GM18505 (cell line): ENCODE measurements around the gene GPT2.

Experiments used
- ATAC-seq: cut with Tn5 transposase; IDR thresholded peaks from one replicate; pipeline ENCODE4 v1.9.1; 2021; ENCODE audit not compliant: unreplicated experiment
- POLR2A ChIP-seq: IDR thresholded peaks from 4 replicates; pipeline ENCODE4 v1.6.1; 2011; ENCODE audit warnings: borderline replicate concordance; ENCODE audit not compliant: insufficient read depth, insufficient read length; ENCODE audit errors: extremely low read depth

GPT2 gene, protein sequence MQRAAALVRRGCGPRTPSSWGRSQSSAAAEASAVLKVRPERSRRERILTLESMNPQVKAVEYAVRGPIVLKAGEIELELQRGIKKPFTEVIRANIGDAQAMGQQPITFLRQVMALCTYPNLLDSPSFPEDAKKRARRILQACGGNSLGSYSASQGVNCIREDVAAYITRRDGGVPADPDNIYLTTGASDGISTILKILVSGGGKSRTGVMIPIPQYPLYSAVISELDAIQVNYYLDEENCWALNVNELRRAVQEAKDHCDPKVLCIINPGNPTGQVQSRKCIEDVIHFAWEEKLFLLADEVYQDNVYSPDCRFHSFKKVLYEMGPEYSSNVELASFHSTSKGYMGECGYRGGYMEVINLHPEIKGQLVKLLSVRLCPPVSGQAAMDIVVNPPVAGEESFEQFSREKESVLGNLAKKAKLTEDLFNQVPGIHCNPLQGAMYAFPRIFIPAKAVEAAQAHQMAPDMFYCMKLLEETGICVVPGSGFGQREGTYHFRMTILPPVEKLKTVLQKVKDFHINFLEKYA

DNA sequence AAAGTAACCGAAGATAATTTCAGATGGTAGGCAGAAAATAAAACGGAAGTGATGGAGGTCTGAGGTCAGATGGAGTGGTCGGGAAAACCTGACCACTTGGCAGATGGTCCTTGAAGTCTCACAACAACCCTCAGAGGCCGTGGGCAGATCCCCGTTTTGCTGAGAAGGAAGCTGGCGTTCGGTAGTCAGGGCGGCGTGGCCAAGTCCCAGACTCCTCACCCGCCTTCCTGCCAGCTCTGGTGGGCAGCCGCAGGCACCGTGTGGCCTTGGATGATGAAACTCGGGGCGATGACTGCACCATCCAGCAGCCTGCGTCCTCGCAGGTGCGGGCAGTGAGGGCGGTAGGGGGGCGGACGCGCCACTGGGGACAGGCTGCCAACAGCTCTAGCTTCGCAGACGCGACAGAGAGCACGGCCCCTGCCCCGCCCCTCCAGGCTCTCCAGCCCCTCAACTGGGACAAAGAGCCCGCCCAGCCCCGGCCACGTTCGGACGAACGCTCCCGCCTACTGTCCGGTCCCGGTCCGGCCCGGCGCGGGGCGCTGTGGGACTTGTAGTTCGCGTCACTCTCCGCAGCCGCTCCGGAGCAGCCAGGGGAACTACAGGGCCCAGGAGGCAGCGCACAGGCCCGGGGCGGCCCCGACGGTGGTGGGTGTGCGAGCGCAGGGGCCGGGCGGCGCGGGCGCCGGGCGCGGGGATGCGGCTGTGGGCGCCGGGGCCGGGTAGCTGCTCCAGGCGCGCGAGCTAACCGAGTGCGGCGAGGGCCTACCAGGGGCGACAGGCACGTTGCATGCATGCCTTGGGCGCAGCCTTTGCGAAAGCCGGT, at the start of gene GPT2:
Gene GPT2 (plus strand): TSS at position 673 of the 823 bp plus-strand sequence. CDS start 354 bp downstream, outside the sequence.
- TF ChIP-seq POLR2A = peak; percentile 65
- peak; percentile 98 for ATAC-seq

- TF ChIP-seq POLR2A = no peak
- no peak for ATAC-seq
Observed at GRCh38 chr16:46836534-46837530, 47.3 kb upstream of the GPT2 start.

- no peak for TF ChIP-seq POLR2A
- no peak for ATAC-seq
Observed at GRCh38 chr16:46839986-46840443, 44.1 kb upstream of the GPT2 start.

GRCh38 chr16:46842192-46842895, 41.8 kb upstream of the GPT2 start:
- TF ChIP-seq POLR2A = no peak
- ATAC-seq = no peak

- ATAC-seq = no peak
- TF ChIP-seq POLR2A = no peak
Observed at GRCh38 chr16:46843898-46844642, 40.1 kb upstream of the GPT2 start.

DNA sequence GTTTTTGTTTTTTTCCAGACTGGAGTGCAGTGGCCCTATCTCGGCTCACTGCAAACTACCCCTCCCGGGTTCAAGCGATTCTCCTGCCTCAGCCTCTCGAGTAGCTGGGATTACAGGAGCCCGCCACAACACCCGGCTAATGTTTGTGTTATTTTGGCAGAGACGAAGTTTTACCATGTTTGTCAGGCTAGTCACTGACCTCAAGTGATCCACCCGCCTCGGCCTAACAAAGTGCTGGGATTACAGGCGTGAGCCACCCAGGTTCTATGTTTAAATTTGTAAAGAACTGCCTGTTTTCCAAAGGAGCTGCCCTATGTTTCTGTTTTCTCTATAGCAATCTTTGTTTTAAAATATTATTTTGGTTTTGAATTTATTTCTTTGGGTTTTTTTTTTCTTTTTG, 39.4 kb upstream of the GPT2 start:
- no peak for TF ChIP-seq POLR2A
- ATAC-seq = no peak

GRCh38 chr16:46845952-46846351, 38.2 kb upstream of the GPT2 start:
- ATAC-seq = no peak
- TF ChIP-seq POLR2A = no peak

GRCh38 chr16:46848768-46849764, 35.1 kb upstream of the GPT2 start:
- ATAC-seq = no peak
- no peak for TF ChIP-seq POLR2A

DNA sequence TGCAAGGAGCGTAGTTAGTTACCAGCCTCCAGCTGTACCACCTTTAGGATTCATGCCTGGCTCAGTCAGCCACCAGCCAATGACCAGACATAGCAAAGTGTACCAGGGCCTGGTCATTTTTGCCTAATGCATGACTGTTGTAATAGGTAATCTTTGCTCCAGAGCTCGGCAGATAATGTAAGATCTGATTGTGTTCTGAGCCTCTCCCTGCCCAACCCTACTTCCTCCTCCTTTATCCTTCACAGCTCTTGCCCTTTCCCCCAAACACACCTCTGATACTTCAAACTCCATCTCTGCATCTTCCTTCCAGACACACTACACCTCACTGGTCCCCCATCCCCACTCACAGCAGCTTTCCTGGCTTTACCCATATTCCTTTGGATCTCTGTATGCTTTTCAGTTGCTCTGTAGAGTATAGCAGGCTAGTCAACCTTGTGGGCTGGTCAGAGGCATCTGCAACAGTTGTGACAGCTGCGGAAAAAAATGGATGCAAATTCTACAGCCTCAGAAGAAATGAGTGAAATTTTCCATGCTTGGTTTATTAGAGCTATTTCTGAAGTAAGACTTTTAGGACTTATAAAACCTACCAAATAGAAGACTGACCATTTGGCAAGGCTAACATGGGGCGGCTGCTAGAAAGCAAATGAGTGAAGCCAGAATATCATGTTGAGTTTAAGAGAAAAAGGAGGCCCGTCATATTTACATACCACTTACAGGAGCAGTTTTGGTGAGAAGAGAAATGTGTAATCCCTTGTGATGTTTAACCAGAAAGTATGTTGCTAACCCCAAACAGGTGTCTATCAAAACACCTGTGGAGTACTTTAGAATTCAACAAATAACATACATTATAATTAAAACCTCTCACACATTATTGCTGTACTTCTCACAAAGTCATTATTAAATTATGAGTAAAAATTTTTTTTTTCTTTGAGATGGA, 33.3 kb upstream of the GPT2 start:
- TF ChIP-seq POLR2A = no peak
- no peak for ATAC-seq
